GM21717 (cell line): Measurements from ENCODE around the gene MATN3.

Experiments used
- ATAC-seq: cut with Tn5 transposase; IDR thresholded peaks from one replicate; pipeline ENCODE4 v1.9.1; 2021; ENCODE audit warnings: mild to moderate bottlenecking, moderate library complexity; ENCODE audit not compliant: unreplicated experiment

The MATN3 gene

GRCh38 chr2:20005067-20005627 is 7.3 kb downstream of the MATN3 start:
- no peak for ATAC-seq

GRCh38 chr2:20001361-20001863 is 11.1 kb downstream of the MATN3 start:
- ATAC-seq = no peak

GRCh38 chr2:19993731-19994130 is 18.7 kb downstream of the MATN3 start:
- ATAC-seq = no peak

- ATAC-seq = no peak
Observed at GRCh38 chr2:19991895-19992294, 20.6 kb downstream of the MATN3 start.

- ATAC-seq = no peak
Observed at GRCh38 chr2:19990416-19990728, 22.1 kb downstream of the MATN3 start.

- peak; percentile 96 for ATAC-seq
Observed at GRCh38 chr2:19989667-19990415, 22.6 kb downstream of the MATN3 start, which contains the start of gene WDR35. Gene WDR35, minus strand, starts transcription at chr2:19990105. Its CDS starts 90 bp downstream, at chr2:19990015.

GRCh38 chr2:19989342-19989666 is 23.2 kb downstream of the MATN3 start:
- peak; percentile 1 for ATAC-seq

GRCh38 chr2:19988600-19988999 is 23.9 kb downstream of the MATN3 start:
- ATAC-seq = no peak

- ATAC-seq = peak; percentile 55
Observed at GRCh38 chr2:19987936-19988335, 24.5 kb downstream of the MATN3 start.

- no peak for ATAC-seq
Observed at GRCh38 chr2:19982268-19982667, 30.2 kb downstream of the MATN3 start.

- no peak for ATAC-seq
Observed at GRCh38 chr2:19979932-19980331, 32.5 kb downstream of the MATN3 start.

- no peak for ATAC-seq
Observed at GRCh38 chr2:19973466-19973865, 39.0 kb downstream of the MATN3 start.

GRCh38 chr2:19971691-19972090 is 40.8 kb downstream of the MATN3 start:
- ATAC-seq = no peak

GRCh38 chr2:19963386-19963785 is 49.1 kb downstream of the MATN3 start:
- no peak for ATAC-seq

GRCh38 chr2:19955544-19956422 is 56.7 kb downstream of the MATN3 start:
- no peak for ATAC-seq

GRCh38 chr2:19949071-19949470 is 63.4 kb downstream of the MATN3 start:
- ATAC-seq = no peak

GRCh38 chr2:19947184-19947940 is 65.1 kb downstream of the MATN3 start:
- no peak for ATAC-seq

GRCh38 chr2:19944205-19944845 is 68.1 kb downstream of the MATN3 start:
- no peak for ATAC-seq

- ATAC-seq = no peak
Observed at GRCh38 chr2:19943189-19943588, 69.3 kb downstream of the MATN3 start.

GRCh38 chr2:19942199-19942598 is 70.3 kb downstream of the MATN3 start:
- ATAC-seq = no peak
